ENCODE measurements around the gene WDR70. TPM values are rescaled to one million over a fixed set of nuclear protein-coding genes. Genes with fewer than 3 reads are reported as not detected.
"Not testable (repeated sequence)": the region's sequence is repeated elsewhere in the genome, so short reads cannot be mapped to it uniquely, and the experiment has no call there.

Gene WDR70
- polyA plus RNA-seq, 3 donors, result 45.6 to 54.3 (median 47.7) TPM

DNA sequence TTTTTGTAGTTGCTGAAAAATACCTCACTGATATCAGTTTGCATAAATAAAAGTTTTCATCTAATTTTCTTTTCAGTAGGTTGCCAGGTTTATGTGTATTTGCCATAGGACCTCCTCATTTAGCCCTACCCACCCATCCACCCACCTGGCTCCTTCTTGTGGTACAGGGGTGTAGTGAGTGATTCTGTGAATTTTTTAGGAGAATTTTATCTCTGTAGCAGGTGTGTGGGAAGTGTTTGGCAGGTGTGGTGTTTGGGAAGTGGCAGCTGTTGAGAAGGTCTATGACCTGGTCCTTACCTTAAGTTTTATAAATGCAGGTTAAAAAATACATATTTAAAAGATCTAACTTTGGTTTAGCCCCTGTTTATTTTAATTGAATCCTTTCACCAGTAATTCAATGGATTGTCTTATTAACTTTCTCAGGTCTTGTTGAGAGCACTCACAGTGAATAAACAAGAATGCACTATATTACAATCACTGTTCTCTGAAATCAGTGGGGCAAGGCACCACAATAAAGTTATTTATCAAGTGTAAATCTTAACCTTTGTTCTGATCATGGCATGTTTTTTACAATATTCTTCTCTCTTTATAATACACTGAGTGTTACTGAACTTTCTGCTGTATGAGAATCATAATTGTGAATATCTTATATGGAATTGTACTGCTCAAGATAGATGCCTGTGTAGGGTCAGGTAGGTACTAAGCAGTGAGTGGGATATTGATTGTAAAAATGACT lies 189.1 kb downstream of the WDR70 start:
- DNase-seq, result no peak

DNA sequence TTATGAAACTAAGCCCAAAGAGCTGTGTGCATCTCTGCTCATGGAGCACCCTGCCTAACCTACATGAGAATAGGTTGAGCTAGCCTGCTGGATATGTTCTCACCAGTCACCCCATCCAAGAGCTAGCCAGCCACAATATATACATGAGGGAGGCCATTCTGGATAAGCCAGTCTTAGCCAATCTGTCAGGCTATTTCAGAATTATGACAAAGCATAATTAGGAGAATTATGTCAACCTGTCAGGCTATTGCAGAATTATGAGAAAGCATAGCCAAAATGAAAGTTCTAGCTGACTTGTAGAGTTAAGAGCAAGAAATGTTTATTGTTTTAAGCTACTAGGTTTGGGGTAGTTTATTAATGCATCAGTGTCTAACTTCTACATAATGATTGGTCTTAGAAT lies 189.8 kb downstream of the WDR70 start:
- no peak for DNase-seq

DNA sequence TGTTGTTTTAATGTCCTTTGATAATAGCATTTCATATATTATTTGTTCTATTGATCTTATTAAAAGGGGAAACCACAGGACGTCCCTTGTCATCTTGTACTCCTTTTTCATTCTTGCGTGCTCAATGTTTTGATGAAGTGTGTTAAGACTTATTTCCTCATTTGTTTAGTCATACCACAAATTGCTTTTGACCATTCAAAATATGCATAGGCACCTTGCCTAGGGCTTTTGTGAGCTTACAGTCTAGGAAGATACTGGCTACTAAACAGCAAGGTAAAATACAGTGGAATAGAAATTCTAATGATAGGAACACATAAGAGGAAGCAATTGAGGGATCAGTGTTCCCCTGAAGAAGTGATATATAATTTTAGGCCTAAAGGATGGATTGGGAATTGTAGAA lies 190.3 kb downstream of the WDR70 start:
- DNase-seq, result no peak

DNA sequence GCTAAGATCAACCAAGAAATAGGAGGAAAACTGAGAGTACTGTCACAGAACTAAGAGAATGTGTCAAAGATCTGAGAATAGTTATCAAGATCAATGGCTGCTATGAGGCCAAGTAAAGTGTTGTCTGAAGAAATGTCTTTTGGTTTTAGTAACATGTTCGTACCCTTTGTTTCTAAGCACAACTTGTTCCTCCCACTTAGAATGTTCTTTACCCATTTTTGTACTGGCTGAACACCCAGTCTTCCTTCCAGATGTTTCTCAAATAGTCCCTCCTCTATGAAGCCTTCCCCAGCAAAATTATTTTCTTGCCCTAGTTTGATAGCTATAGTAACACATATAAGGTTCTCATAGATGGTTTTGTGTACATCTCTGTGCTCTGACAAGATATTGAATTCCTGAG lies 191.5 kb downstream of the WDR70 start:
- DNase-seq, result no peak

DNA sequence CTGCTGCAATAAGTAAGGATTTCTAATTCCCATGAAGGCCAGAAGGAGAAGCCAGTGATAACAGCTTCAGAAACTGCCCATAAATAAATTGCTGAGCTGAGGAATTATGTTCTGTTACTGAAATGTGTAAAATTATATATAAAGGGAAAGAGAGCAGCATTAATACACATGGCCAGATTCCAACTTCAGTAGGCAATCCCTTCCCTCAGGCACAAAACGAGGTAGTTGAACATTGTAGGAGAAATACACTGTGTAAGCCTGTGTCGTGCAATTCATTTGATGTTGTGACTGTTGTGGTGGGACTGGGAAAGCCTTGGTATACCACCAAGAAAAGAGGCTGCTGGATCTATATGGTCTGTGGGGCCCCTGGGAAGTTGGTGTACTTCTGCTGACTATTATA lies 192.9 kb downstream of the WDR70 start:
- no peak for DNase-seq

DNA sequence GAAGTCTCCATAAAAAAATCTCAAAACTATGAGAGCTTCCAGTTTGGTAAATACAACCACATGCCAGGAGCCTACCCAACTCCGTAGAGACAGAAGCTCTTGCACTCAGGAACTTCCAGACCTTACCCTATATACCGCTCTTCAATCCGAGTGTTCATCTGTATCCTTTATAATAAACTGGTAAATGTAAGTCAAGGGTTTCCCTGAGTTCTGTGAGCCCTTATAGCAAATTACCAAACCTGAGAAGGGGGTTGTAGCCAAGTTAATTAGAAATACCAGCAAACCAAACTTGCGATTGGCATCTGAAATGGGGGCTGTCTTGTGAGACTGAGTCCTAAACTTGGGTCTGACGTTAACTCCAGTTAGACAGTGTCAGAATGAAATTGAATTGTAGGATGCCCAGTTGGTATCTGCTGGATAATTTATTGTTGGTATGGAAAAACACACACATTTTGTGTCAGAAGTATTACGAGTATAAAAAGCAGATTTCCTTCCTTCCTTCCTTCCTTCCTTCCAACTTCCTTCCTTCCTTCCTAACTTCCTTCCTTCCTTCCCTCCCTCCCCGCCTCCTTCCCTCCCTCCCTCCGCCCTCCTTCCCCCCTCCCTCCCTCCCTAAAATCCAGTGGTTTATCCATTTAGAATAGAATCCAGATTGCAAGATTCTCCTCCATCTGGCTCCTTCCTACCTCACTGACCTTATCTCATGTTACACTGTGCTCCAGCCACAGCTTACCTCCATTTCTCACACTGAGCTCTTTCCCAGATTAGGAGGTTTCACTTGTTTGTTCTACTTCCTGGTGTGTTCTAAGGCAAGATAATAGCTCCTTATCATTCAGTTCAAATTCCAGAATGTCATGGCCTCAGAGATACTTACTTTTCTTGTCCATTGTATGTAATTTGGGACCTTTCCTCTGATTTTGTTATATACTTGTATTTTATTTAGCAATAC lies 196.7 kb downstream of the WDR70 start:
- no peak for DNase-seq

DNA sequence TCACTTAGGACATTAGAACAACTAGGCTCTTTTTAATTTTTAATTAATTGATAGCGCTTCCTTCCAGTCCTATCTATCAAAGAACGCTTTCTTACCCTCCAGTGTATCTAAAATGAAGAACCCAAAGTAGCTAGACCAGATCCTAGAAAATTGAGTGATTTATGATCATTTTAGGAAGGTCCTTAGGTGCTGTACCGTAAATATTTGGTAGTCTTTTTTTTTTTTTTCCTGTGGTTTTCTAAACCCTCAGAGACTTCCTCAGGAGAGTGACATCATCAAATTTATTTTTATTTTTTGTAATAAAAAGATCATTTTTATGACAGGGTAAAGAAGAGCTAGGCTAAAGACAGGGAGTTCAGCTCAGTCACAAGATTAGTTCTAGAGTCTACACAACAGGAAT lies 197.4 kb downstream of the WDR70 start:
- DNase-seq, result no peak

DNA sequence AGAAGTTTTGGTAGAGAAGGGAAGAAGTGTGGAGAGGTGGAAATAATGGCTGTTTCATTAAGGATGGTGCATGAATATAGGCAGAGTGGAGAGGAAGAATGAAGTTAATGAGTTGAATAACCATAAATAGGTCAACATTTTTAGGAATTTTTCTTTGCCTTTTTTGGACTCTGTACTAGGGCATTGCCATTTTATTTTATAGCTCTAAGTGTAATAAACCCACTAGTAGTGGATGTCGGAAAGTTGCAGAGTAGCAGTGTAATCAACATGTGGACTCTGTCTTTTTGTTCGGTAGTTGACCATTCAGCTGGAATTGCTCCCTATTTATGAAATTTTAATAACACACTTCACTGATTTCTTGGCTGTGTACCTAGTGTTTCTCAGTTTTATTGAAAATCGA lies 199.1 kb downstream of the WDR70 start:
- DNase-seq, result no peak

DNA sequence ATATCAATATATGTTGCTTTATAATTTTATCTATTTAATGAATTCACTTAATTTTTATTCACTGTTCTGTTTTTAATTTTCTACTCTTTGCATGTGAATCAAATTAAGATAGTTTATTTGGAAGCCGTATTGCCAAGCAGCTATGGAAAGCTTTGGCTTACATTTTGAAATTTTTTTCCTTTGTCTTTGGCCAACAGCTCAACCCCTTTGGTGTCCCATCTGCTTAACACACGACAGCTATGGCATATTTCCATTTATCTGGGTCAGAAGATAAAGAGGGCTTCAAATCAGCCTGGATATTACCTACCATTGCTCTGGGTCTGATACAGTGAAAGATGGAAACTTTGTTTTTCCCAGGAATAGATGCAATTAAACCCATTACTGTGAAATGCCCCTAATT lies 201.0 kb downstream of the WDR70 start:
- DNase-seq, result no peak

DNA sequence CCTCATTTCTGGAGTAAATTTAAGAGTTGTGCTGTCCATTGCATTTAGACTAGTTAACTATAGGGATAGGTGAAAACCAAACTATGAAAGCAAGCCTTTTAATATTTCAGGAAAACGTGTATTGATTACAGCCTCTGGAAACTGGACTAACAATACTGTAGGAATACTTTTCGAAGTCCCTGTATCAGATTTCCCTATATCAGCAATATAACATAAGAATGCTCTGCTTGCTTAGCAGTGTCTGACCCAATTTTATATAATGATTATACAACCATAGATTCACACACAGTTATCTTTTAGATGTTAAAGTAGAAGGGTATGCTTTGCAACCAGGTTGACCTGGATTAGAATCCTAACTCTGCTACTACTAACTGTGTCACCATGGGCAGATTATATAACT lies 203.1 kb downstream of the WDR70 start:
- DNase-seq, result no peak

DNA sequence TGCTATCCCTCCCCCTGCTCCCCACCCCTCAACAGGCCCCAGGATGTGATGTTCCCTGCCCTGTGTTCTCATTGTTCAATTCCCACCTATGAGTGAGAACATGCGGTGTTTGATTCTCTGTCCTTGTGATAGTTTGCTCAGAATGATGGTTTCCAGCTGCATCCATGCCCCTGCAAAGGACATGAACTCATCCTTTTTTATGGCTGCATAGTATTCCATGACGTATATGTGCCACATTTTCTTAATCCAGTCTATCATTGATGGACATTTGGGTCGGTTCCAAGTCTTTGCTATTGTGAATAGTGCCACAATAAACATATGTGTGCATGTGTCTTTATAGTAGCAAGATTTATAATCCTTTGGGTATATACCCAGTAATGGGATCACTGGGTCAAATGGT lies 214.2 kb downstream of the WDR70 start:
- not testable (repeated sequence) for DNase-seq

DNA sequence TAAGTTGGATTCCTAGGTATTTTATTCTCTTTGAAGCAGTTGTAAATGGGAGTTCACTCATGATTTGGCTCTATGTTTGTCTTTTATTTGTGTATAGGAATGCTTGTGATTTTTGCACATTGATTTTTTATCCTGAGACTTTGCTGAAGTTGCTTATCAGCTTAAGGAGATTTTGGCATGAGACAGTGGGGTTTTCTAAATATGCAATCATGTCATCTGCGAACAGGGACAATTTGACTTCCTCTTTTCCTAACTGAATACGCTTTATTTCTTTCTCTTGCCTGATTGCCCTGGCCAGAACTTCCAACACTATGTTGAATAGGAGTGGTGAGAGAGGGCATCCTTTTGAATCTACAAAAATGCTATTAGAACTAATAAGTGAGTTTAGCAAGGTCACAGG lies 215.7 kb downstream of the WDR70 start:
- not testable (repeated sequence) for DNase-seq

DNA sequence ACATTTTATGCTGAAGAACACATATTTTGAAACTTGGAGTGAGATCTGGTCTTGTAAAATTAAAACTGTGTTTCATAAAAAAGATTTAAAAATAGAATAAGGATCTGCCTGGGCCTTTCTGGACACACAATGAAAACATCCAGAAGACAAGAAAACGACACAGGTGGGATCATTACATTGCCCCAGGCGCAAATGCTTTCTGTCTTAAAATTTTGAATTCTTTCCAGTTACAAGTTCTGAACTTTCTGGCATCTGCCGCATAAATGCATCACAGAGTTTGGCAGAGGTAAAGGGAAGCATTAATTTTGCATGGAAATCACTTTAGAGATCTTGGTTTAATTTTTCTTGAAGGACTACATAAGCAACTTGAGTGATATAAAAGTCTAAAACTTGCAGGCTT lies 219.6 kb downstream of the WDR70 start:
- no peak for DNase-seq

DNA sequence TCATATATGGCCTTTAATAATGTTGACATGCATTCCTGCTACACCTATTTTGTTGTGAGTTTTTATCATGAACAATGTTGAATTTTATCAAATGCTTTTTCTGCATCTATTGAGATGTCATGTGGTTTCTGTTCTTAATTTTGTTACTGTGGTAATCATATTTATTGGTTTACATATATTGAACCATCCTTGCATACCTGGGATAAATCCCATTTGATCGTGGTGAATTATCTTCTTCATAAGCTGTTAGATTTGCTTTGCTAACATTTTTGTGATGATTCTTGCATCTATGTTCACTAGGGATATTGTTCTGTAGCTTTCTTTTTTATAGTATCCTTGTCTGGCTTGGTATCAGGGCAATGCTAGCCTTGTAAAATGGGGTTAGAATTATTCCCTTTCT lies 222.0 kb downstream of the WDR70 start:
- DNase-seq, result no peak

DNA sequence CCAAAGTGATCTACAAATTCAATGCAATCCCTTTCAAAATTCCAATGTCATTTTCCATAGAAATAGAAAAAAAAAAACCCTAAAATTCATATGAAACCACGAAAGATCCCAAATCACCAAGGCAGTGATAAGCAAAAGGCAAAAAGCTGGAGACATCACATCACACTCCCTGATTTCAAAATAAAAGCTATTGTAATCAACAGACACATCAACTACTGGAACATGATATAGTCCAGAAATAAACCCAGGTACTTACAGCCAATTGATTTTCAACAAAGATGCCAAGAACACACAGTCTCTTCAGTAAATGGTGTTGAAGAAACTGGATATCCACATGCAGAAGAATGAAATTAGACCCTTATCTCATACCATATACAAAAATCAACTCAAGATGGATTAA lies 224.0 kb downstream of the WDR70 start:
- no peak for DNase-seq

DNA sequence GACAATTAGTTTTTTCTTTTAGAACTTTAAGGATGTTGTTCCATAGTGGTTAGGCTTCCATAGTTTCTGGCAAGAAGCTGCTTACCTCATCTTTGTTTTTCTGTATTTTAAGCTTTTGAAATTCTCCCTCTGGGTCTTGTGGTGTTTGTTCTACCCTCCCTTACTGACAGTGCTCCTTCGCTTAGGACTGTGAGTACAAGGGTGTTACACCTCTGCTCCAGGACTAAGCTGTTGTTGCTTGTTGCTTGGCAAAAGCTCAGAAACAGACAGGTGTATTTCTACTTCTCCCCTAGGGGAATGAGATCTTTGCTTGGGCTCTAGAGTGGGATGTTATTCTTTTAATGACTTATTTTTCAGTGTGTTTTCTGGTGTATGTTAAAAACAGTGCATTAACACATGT lies 225.2 kb downstream of the WDR70 start:
- no peak for DNase-seq

DNA sequence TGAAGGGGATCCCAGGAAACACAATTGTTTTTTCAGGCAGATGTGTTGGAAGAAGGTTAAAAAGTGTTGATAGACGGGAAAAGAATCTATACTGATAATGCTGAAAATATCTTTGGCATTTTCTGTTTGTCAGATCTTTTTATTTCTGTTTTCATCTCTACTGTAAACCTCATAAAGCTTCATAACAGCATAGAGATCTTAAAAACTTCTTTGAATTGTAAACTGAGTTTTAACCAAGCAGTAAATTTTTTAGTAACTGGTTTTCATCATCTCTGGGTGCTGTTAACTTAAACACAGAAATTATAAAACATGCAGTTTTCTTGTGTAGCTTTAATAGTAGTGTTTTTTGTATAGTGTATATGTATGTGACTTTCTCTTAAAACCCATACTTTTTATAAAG lies 227.0 kb downstream of the WDR70 start:
- no peak for DNase-seq

DNA sequence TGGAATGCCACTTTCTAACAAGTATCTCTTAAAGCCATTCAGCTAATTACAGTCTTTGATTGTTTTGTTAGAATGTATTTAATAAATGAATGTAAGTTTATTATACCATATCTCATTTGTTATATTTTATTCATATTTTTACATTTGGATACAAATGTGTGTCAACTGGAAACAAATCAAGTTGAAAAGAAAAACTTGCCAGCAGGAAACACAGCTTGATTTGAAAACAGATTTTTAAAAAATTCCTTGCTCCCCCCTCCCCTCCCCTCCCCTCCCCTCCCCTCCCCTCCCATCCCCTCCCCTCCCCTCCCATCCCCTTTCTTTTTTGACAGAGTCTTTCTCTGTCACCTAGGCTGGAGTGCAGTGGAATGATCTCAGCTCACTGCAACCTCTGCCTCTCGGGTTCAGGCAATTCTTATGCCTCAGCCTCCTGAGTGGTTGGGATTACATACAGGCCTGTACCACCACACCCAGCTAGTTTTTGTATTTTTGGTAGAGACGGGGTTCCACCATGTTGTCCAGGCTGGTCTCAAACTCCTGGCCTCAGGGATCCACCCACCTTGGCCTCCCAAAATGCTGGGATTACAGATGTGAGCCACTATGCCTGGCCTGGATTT lies 227.6 kb downstream of the WDR70 start:
- no peak for DNase-seq

DNA sequence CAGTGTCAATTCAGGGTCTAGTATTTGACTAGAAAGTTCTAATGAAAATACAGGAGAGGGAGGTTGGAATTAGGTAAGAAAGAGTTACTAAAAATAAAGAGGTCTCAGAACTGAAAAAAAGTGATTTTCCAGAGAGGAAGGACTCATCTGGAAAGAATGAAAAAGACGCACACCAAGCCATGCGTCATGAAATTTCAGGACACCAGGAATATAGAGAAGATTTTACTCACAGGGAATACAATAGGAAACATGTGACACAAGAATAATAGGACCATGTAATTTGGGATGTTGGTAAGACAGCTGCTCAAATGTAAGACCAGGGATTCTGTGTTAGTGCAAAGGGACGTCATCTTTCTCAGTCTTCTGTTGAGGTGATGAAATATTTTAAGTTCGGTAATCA lies 236.1 kb downstream of the WDR70 start:
- DNase-seq, result no peak

DNA sequence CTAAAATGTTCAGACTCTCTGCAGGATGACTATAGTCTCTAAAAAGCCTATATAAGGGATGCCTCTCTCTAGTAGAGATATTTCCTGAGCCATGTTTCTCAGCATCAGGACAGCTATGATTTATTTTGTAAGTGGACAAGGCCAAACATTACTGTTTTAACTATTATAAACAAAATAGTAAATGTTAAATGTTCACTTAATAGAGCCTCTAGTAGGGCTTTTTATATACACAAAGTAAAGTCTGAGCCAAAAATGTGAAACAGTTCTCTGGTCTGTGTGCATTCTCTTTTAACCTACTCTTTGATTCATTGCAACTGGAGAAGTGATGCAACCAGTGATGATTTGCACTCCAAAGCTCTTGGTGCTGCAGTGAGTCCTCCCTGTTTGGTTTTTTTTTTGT lies 240.2 kb downstream of the WDR70 start:
- no peak for DNase-seq

DNA sequence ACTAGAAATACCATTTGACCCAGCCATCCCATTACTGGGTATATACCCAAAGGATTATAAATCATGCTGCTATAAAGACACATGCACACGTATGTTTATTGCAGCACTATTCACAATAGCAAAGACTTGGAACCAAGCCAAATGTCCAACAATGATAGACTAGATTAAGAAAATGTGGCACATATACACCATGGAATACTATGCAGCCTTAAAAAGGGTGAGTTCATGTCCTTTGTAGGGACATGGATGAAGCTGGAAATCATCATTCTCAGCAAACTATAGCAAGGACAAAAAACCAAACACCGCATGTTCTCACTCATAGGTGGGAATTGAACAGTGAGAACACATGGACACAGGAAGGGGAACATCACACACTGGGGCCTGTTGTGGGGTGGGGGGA lies 243.2 kb downstream of the WDR70 start:
- DNase-seq, result not testable (repeated sequence)

DNA sequence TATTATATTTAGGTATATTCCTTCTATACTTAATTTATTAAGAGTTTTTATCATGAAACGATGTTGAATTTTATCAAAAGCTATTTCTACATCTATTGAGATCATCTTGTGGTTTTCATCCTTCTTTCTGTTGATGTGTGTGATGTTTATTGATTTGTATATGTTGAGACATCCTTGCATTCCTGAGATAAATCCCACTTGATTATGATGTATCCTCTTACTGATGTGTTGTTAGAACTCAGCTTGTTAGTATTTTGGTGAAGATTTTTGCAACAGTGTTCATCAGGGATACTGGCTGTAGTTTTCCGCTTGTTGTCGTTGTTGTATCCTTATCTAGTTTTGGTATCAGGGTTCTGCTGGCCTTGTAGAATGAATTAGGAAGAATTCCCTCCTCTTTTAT lies 247.1 kb downstream of the WDR70 start:
- no peak for DNase-seq

DNA sequence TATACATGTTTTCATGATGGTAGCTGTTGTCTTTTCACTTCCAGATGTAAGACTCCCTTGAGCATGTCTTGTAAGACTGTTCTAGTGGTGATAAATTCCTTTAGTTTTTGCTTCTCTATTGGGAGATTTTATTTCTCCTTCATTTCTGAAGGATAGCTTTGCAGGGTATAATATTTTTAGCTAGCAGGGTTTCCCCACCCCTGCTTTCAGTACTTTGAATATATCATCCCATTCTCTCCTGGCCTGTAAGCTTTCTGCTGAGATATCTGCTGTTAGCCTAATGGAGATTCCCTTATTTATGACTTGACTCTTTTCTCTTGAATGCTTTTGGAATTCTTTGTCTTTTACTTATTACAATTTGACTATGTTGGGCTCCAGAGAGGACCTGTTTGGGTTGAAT lies 249.8 kb downstream of the WDR70 start:
- no peak for DNase-seq

Data from renal pelvis (tissue), 4 donors.